BJ (cell line): ENCODE results near the gene RASL10A. TPM values are rescaled to one million over a fixed set of nuclear protein-coding genes. Genes with fewer than 3 reads are reported as not detected.
A peak's percentile ranks its signal among the peaks of the same experiment; 100 is the strongest.

Experiments
- CTCF ChIA-PET: fragments of 350-600 bp; formaldehyde crosslinking; extraction: SDS; loops from one replicate; lab custom pipeline; 2021; ENCODE audit warnings: antibody characterized with exemption, inconsistent platforms; lab: Yijun Ruan, JAX
- POLR2A ChIA-PET: fragments of 300-600 bp; sonication (Branson Sonifier 250); formaldehyde crosslinking; extraction: SDS; loops from one replicate; lab custom pipeline; 2021; ENCODE audit warnings: antibody characterized with exemption; lab: Charles Lee
- DNase-seq: peaks from one replicate; pipeline ENCODE4 v3.0.0-alpha.2; 2011; ENCODE audit warnings: low read depth
- H3K27me3 ChIP-seq: 2 replicates; pipeline ENCODE4 v1.6.0; 2011; ENCODE audit warnings: low read length; ENCODE audit not compliant: control insufficient read depth, insufficient read depth
- H3K36me3 ChIP-seq: 2 replicates; pipeline ENCODE4 v1.5.1; 2011; ENCODE audit warnings: low read length; ENCODE audit not compliant: control insufficient read depth, insufficient read depth
- H3K4me3 ChIP-seq: 2 replicates; pipeline ENCODE4 v1.5.1; 2011; ENCODE audit warnings: low read depth, mild to moderate bottlenecking, control low read depth, low read length
- polyA plus RNA-seq: library from polyadenylated mRNA; depleted of rRNA; stranded (reverse); fragments of >200 nt; gene quantifications from 2 replicates; pipeline ENCODE4 v1.2.3, GENCODE V29; 2011
- TF ChIP-seq, protein P1 (sequence below): IDR thresholded peaks from 2 replicates; pipeline ENCODE4 v1.5.1; 2011; ENCODE audit warnings: low read depth, mild to moderate bottlenecking, control low read depth, inconsistent platforms, low read length, moderate library complexity; ENCODE audit not compliant: insufficient read depth

The RASL10A gene
- polyA plus RNA-seq, 1 experiment = 0.16 TPM

DNA sequence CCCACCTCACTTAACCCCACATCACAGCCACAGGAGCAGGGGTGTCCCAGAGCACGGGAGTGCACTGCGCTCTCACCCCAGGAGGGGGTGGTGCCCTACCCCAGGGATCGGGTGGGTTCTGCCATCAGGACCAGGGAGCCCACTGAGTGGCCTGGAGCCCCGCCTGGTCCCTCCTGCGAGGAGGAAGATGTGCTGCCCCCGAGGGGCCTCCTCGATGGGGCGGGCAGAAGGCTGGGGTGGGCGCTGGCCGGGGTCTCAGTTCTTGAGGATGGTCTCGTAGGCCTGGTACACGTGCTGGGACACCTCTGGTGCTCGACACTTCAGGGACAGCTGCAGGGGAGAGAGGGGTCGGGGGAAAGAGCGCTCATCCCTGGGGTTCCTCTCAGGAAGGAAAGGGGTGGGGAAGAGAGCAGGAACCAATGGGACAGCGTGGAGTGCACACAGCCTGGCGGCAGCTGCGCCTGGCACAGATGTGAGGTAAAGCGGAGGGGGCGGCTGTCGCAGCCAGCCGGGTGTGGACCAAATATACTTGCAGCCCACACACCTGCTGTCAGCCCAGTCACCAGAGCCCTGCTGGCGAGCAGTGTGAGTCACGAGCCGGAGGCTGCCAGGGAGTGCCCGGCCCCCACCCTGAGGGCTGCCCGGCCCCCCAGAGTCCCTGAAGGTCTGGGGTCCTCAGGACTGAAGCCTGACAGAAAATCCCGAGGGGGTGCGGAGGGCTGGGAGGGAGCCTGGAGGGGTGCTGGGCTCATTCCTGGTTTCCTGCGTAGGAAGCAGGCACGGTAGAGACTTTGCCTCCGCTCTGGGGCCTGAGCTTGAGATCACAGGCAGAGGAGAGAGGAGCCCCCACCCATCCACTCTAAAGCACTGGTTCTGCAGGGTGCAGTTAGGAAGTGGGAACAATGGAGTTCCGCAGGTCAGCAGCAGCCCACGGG lies 13.3 kb upstream of the RASL10A start:
- ChIA-PET CTCF (interaction anchor here (1.0 to 3.0 kb wide), 3 partner anchors 8 to 30 kb away, joined by 3 to 14 read pairs (median 4); no protein-coding TSS in a partner anchor), POLR2A (no interaction called here)
- no peak overlapping the region for H3K4me3 ChIP-seq
- H3K27me3 ChIP-seq = no peaks in the 10 kb centered on the region
- no peak for DNase-seq
- H3K36me3 ChIP-seq = peaks cover 21% of the 10 kb centered on the region
- TF ChIP-seq, protein P1, sequence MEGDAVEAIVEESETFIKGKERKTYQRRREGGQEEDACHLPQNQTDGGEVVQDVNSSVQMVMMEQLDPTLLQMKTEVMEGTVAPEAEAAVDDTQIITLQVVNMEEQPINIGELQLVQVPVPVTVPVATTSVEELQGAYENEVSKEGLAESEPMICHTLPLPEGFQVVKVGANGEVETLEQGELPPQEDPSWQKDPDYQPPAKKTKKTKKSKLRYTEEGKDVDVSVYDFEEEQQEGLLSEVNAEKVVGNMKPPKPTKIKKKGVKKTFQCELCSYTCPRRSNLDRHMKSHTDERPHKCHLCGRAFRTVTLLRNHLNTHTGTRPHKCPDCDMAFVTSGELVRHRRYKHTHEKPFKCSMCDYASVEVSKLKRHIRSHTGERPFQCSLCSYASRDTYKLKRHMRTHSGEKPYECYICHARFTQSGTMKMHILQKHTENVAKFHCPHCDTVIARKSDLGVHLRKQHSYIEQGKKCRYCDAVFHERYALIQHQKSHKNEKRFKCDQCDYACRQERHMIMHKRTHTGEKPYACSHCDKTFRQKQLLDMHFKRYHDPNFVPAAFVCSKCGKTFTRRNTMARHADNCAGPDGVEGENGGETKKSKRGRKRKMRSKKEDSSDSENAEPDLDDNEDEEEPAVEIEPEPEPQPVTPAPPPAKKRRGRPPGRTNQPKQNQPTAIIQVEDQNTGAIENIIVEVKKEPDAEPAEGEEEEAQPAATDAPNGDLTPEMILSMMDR = no peak

DNA sequence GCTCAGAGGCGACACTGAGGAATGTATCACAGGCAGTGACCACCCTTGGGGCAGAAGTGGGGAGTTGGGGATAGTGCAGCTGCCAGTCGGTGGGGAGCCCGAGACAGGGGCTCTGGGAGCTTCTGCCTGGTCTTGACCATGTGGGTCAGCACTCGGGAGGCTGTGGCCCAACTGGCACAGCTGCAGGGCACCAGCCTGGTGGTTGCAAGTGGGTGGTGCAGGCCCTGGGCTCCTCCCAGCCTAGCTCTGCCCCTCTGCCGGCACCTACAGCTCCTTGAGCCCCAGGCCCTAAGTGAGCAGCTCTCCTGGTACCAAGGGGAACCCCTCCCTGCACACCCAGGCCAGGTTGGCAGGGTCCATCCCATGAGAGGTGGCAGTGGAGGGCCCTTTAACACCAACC lies 12.6 kb upstream of the RASL10A start:
- H3K4me3 ChIP-seq = no peak overlapping the region

DNA sequence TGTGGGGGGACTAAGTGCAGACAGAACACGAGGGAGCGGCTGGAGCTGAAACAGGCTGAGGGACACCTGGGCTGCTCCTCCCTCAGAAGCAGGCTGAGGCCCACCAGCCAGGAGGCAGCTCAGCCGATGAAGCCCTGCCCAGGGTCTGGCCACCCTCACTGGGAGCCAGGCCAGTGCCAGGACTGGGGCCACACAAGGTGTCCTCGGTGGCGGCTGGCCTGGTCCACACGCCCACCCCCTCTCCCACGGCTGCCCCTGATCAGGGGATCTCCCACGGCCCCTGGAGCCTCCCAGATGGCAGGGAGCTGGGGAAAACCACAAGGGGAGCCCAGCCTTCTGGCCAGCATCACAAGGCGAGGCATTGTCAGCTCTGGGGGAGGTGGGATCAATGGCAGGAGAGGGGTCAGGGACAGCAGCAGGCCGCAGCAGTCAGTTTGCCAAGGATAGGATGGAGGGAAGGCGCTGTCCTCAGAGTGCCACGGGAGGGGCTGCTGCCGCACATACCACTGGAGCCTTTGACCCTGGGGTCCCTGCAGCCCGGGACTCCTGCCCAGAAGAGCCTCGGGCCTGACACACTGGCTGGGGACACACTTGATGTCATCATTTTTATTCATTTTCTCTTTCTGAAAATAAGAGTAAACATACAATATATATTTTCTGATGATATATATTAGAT lies 11.7 kb upstream of the RASL10A start:
- Histone ChIP-seq H3K4me3 (no peak overlapping the region), H3K27me3 (no peaks in the 10 kb centered on the region), H3K36me3 (peaks cover 18% of the 10 kb centered on the region)
- TF ChIP-seq, protein P1 = no peak
- CTCF ChIA-PET = interaction anchor here (1.0 to 3.0 kb wide), 2 partner anchors 32 to 122 kb away, joined by 3 to 14 read pairs; no protein-coding TSS in a partner anchor
- POLR2A ChIA-PET = no interaction called here
- DNase-seq = no peak

More for the DNA sequence above, 12.6 kb upstream of the RASL10A start:
- Histone ChIP-seq H3K27me3 (no peaks in the 10 kb centered on the region), H3K36me3 (peaks cover 19% of the 10 kb centered on the region)
- DNase-seq = no peak
- POLR2A ChIA-PET = no interaction called here
- CTCF ChIA-PET = interaction anchor here (1.0 to 3.0 kb wide), 2 partner anchors 8 to 31 kb away, joined by 3 to 14 read pairs; no protein-coding TSS in a partner anchor
- TF ChIP-seq, protein P1 = 0 out of 2 replicates have a peak, but pooled peaks have one; percentile 8

DNA sequence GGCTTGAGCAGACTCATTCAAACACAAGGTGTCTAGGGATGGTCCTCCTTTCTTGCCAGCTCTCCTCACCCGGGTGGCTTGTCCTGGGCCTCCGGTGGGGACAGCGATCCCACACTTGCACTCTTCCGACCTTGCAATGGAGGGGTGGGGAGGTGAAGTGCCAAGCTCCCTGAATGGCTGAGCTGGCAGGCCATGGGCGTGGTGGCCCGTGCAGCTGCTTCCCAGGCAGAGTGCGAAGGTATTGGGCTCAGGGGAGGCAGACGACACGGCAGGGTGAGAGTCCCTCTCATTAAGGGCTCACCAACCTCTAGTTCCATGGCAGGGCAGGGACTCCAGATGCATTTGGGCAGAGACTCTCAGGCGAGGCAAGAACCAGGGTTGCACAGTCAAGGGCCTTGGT lies 11.0 kb upstream of the RASL10A start:
- Histone ChIP-seq H3K36me3 (peaks cover 18% of the 10 kb centered on the region), H3K4me3 (no peak overlapping the region), H3K27me3 (no peaks in the 10 kb centered on the region)
- TF ChIP-seq, protein P1 = no peak
- POLR2A ChIA-PET = no interaction called here
- CTCF ChIA-PET = interaction anchor here (1.0 to 3.0 kb wide), 2 partner anchors 33 to 122 kb away, joined by 3 to 14 read pairs; no protein-coding TSS in a partner anchor
- no peak for DNase-seq
